SIG-M5 treated with dmso at 0.1 percent for 504 hours (cell line): ENCODE results near the gene SLC18B1.
"Not testable (repeated sequence)": the region's sequence is repeated elsewhere in the genome, so short reads cannot be mapped to it uniquely, and the experiment has no call there.

Source experiments
- DNase-seq: peaks from one replicate; lab custom pipeline; 2025; ENCODE audit not compliant: unreplicated experiment; lab: John Stamatoyannopoulos, UW

Gene SLC18B1

GRCh38 chr6:132800656-132801055, 2.2 kb upstream of the SLC18B1 start:
- DNase-seq = no peak

GRCh38 chr6:132798869-132799538, 567 bp upstream of the SLC18B1 start:
- DNase-seq = peak; percentile 51

- no peak for DNase-seq
Observed at GRCh38 chr6:132795461-132795860, 3.0 kb downstream of the SLC18B1 start.

GRCh38 chr6:132792510-132792909, 5.9 kb downstream of the SLC18B1 start:
- DNase-seq = no peak

GRCh38 chr6:132790450-132790849, 8.0 kb downstream of the SLC18B1 start:
- no peak for DNase-seq

DNA sequence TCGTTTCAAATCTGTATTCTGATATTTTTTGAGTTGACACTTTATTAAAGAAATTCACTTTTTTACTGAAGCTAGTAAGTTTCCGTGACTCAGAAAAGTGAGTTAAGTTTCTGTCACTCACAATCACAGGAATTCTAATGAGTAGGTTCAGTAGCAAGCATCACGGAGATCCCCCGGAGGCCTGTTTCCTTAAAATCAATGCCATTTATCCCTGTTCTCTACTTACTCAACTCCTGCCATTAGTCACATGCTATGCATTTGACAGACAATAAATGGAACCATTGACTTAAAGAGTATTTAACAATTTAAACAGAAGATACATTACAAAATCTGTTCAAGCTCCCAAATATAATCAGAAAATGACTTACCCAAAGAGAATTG, 9.1 kb downstream of the SLC18B1 start:
- no peak for DNase-seq

DNA sequence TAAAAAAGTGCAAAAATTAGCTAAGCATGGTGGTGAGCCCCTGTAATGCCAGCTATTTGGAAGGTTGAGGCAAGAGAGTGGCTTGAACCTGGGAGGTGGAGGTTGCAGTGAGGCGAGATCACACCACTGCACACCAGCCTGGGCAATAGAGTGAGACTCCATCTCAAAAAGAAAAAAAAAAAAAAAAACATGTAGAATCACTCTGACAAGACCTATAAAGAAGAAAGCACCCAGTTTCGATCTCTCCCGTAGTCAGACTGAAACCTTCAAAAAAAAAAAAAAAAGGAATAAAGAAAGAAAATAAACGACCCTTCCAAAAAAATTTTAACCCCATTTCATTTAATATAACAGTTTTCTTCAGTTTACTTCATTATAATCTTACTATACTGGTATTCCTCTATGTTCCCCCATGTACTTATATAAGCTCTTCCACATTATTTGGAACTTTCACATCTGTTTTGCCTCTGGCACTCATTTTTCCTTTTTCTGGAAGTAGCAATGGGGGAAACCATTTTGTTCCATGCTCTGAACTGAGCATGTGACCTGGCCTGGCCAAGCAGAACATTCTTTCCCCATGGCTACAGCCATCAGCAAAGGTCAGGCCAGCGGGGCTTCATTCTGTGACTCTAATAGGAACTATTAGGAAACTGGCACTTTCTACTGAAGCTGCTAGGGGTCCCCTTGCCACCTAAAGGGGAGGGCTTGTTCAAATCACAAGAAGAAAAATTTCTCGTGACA, 9.6 kb downstream of the SLC18B1 start:
- no peak for DNase-seq

DNA sequence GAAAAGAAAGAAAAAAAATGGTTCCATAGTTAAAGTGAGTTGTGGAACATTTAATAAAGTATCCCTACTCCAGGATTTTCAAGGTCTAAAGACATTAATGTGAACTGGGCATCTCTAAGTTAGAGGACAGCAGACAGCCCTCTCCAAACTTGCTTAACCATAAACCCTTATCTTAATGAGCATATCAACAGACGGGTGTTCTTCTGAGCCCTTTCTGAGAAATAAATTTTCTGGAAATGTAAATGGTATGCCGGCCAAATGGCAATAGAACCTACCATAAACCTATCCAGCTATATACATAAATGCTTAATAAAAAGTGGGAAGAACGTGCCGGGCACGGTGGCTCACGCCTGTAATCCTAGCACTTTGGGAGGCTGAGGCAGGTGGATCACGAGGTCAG, 12.5 kb downstream of the SLC18B1 start:
- DNase-seq = no peak

DNA sequence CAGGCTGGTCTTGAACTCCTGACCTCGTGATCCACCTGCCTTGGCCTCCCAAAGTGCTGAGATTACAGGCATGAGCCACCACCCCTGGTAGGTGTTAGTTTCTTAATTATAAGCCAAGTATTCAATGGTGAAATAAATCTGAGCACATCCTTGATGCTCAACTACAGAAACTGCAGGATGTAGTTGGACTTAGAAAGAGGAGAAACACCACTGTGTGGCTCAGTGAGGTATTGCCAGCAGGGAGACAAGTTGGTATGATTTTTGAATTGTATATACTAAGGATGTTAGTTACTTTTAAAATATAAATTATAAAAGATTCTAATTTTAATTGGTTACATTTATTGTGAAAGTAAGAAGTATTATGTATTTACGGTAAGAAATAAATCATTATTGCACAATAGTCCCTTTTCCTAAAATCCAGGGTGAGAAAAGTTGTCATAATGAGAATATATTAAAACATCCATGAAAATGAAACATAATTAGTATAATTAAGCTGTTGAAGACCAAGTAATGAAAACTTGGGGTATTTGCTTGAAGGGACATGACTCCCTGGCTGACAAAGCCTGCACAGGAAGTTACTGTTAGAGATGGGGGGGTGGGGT, 17.6 kb downstream of the SLC18B1 start:
- no peak for DNase-seq

DNA sequence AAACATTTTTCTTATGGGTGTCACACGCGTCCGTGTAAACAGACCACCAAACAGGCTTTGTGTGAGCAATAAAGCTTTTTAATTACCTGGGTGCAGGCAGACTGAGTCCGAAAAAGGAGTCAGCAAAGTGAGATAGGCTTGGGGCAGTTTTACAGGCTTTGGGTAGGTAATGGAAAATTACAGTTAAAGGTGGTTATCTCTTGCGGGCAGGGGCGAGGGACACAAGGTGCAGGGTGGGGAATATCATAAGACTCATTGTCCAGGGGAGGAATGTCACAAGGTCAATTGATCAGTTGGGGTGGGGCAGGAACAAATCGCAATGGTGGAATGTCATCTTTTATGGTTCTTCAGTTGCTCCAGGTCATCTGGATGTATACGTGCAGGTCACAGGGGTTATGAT, 20.6 kb downstream of the SLC18B1 start:
- not testable (repeated sequence) for DNase-seq

- DNase-seq = peak; percentile 41
Observed at GRCh38 chr6:132768051-132768517, 30.4 kb downstream of the SLC18B1 start.

DNA sequence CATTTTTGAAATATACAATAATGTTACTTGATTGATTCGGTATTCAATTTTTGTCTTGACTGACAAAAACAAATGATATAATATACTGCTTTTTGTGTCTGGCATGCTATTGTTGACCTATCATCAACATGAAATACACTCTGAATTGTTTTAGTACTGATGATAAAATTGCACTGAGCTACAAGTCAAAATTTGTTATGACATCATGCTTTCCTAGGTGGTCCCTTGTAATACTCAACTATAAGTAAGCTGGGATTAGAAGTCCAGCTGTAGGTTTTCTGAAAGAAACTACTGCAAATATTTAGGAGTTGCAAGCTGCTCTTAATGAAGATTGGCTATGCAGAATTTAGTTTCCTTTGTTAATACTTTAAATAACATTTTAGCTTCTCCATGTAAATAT, 32.9 kb downstream of the SLC18B1 start:
- DNase-seq = no peak

GRCh38 chr6:132764370-132764769, 34.1 kb downstream of the SLC18B1 start:
- DNase-seq = no peak

DNA sequence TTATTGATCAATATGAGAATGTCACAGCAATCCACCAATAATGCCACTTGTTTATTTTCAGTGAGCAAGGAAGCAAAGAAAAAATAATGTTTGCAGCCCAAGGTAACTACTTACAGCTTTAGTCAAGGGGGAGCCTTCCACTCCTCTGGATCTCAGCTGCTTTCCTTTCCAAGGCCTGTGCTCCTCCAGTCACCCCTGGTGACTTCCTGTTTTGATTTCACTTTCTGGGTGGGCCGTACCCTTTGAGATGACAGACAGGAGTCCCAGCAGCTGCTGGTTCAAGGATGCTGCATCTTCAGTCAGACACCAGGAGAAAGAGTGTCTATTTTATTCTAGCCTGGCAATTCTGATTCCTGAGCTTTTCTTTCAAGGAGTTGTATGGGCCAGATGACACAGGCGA, 35.2 kb downstream of the SLC18B1 start:
- DNase-seq = no peak

- DNase-seq = no peak
Observed at GRCh38 chr6:132760256-132760655, 38.2 kb downstream of the SLC18B1 start.

- DNase-seq = no peak
Observed at GRCh38 chr6:132758689-132759088, 39.7 kb downstream of the SLC18B1 start.

- no peak for DNase-seq
Observed at GRCh38 chr6:132752255-132752654, 46.2 kb downstream of the SLC18B1 start.

DNA sequence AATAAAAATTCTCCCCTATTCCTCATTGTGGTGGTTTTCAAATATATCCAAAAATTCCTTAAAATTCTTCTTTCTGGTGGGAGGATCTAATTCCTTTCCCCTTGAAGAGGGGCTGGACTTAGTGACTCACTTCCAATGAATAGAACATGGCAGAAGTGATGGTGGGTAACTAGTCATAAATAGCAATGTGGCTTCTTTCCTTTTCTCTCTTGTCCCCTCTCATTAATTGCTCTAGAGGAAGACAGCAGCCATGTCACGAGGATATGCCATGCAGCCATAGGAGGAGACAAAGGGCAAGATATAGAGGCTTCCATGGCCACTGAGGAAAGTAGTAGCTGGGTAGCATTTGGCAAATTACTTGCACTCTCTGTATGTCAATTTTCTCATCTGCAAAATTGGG, 46.6 kb downstream of the SLC18B1 start:
- no peak for DNase-seq

DNA sequence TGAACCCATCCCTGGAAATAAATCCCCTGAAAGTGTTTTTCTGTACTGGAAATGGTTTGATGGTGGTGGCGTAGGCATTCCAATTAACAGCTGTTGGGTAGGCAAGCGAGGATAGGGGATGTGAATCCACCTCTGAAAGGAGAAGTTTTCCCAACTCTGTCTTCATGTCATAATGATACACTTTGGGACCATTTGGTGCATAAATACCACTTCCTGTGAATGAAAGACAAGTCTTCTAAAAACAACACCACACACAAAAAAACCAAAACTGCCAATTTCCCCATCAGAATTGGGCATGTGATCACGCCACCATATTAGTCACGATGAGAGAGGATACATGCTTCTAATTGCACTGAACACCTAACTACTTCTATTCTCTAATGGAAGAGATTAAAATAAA, 47.1 kb downstream of the SLC18B1 start:
- no peak for DNase-seq

GRCh38 chr6:132750455-132751248, 47.8 kb downstream of the SLC18B1 start:
- no peak for DNase-seq

DNA sequence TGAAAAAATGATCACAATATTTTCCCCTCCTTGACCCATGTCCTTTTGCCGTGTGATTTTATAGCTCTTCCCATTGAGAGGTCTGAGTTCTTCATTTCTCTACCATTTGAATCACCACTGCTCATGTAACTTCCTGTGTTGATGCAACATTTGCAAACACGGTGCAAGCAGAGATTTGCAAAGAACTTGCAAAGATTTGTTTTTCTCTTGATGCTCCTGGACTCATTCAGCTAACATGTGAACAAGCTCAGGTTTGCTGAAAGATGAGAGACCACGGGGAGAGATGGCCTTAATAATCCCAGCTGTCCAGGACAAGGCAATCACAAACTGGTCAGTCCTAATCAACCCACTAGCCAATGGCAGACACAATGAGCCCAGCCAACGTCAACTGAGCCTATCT, 49.3 kb downstream of the SLC18B1 start:
- DNase-seq = no peak
